Memory B cell (primary cell): Measurements from ENCODE around the gene SUN5.
A peak's percentile ranks its signal among the peaks of the same experiment; 100 is the strongest.
"Not testable (repeated sequence)": the region's sequence is repeated elsewhere in the genome, so short reads cannot be mapped to it uniquely, and the experiment has no call there.

ENCODE experiments used
- ATAC-seq: fragments of 150-1000 bp; cut with Tn5 transposase; 2 replicates; pipeline ENCODE4 v1.10.0; 2021; ENCODE audit warnings: low read depth, mild to moderate bottlenecking, moderate library complexity
- DNase-seq, 2 donors: peaks; one replicate each; pipeline ENCODE4 v3.0.0; 2022; ENCODE audit warnings: low spot score in 2 of 2
- H3K27ac Mint-ChIP-seq: one replicate; pipeline ENCODE4 v1.8.0; 2022; ENCODE audit warnings: mild to moderate bottlenecking, moderate library complexity, mixed read lengths
- H3K27me3 Mint-ChIP-seq: one replicate; pipeline ENCODE4 v1.8.0; 2022; ENCODE audit warnings: mixed read lengths
- H3K36me3 Mint-ChIP-seq: one replicate; pipeline ENCODE4 v1.8.0; 2022; ENCODE audit warnings: mild to moderate bottlenecking, mixed read lengths
- H3K4me1 Mint-ChIP-seq: one replicate; pipeline ENCODE4 v1.8.0; 2022; ENCODE audit warnings: mixed read lengths
- H3K4me3 Mint-ChIP-seq: one replicate; pipeline ENCODE4 v1.8.0; 2022; ENCODE audit warnings: mild to moderate bottlenecking, moderate library complexity, mixed read lengths
- H3K9me3 Mint-ChIP-seq: one replicate; pipeline ENCODE4 v1.8.0; 2022; ENCODE audit warnings: mixed read lengths

SUN5 gene

GRCh38 chr20:32966382-32966781 is 37.9 kb downstream of the SUN5 start:
- Mint-ChIP-seq H3K36me3 (no peaks in the 10 kb centered on the region), H3K27me3 (peaks cover 3% of the 10 kb centered on the region), H3K4me3 (no peak overlapping the region), H3K4me1 (peaks cover 27% of the 10 kb centered on the region), H3K9me3 (no peaks in the 10 kb centered on the region), H3K27ac (peak overlapping the region; percentile 93)
- no peak for DNase-seq
- no peak for ATAC-seq

DNA sequence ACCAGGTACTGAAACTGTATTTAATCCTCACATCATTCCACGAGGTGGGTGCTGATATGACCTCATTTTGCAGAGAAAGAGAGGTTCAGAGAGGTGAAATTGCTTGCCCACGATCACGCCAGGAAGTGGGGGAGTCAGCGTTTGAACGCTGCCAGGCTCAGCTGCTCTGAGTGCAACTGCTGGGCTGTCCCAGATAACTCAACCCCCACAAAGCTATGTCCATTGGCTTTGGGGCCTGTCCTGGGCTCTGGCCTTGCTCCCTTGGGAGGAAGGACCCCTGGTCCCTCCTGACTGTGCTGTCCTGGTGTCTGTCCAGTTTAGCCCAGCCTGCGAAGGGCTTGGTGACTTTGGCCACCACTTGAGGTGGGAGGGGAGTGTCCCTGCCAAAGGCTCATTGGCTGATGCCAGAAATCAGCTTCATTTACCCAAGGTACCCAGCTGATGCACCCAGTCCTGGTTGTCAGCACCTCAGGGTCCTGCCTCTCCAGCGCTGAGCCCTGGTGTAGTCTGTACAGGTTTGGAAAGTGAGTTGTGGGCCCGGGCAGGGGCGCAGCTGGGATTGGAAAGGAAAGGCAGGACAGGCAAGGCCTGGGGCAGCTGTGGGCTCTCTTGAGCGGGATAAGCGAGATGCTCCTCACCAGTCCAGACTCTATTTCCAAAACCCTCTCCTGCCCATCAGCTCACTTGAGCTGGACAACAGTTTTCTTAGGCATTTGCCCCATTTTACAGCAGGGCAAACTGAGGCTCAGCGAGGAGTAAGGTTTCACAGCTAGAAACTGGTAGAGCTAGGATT is 38.5 kb downstream of the SUN5 start:
- Mint-ChIP-seq H3K9me3 (no peaks in the 10 kb centered on the region), H3K27ac (peak overlapping the region; percentile 81), H3K27me3 (peaks cover 3% of the 10 kb centered on the region), H3K4me3 (no peak overlapping the region), H3K4me1 (peaks cover 27% of the 10 kb centered on the region), H3K36me3 (no peaks in the 10 kb centered on the region)
- ATAC-seq = no peak
- DNase-seq = peak in 1 of 2 donors; percentile 10

- Mint-ChIP-seq H3K4me3 (no peak overlapping the region), H3K27ac (peak overlapping the region; percentile 81)
These were observed 39.1 kb downstream of the SUN5 start for GRCh38 chr20:32965115-32965514.

GRCh38 chr20:32964575-32964974 is 39.7 kb downstream of the SUN5 start:
- H3K4me1 Mint-ChIP-seq = peaks cover 23% of the 10 kb centered on the region
- H3K27ac Mint-ChIP-seq = no peak overlapping the region
- no peaks in the 10 kb centered on the region for H3K36me3 Mint-ChIP-seq
- no peak overlapping the region for H3K4me3 Mint-ChIP-seq
- ATAC-seq (no peak), DNase-seq (no peak)
- H3K9me3 Mint-ChIP-seq = no peaks in the 10 kb centered on the region
- peaks cover 3% of the 10 kb centered on the region for H3K27me3 Mint-ChIP-seq

More at GRCh38 chr20:32965115-32965514, 39.1 kb downstream of the SUN5 start:
- DNase-seq = peak in 1 of 2 donors; percentile 7
- H3K27me3 Mint-ChIP-seq = peaks cover 3% of the 10 kb centered on the region
- H3K9me3 Mint-ChIP-seq = no peaks in the 10 kb centered on the region
- no peak for ATAC-seq
- peaks cover 26% of the 10 kb centered on the region for H3K4me1 Mint-ChIP-seq
- no peaks in the 10 kb centered on the region for H3K36me3 Mint-ChIP-seq

- H3K4me3 Mint-ChIP-seq = no peak overlapping the region
- peaks cover 6% of the 10 kb centered on the region for H3K9me3 Mint-ChIP-seq
- peaks cover 6% of the 10 kb centered on the region for H3K36me3 Mint-ChIP-seq
- peaks cover 3% of the 10 kb centered on the region for H3K27me3 Mint-ChIP-seq
- ATAC-seq (no peak), DNase-seq (peak in 1 of 2 donors; percentile 8)
- H3K4me1 Mint-ChIP-seq = peaks cover 16% of the 10 kb centered on the region
- H3K27ac Mint-ChIP-seq = no peak overlapping the region
These were observed 41.1 kb downstream of the SUN5 start for GRCh38 chr20:32963176-32963575.

GRCh38 chr20:32962646-32963045 is 41.6 kb downstream of the SUN5 start:
- DNase-seq, H3K27me3 Mint-ChIP-seq, ATAC-seq, H3K4me3 Mint-ChIP-seq: not testable (repeated sequence)
- peaks cover 10% of the 10 kb centered on the region for H3K36me3 Mint-ChIP-seq
- peak overlapping the region; percentile 24 for H3K27ac Mint-ChIP-seq
- peaks cover 10% of the 10 kb centered on the region for H3K9me3 Mint-ChIP-seq
- peaks cover 16% of the 10 kb centered on the region for H3K4me1 Mint-ChIP-seq

GRCh38 chr20:32962053-32962452 is 42.2 kb downstream of the SUN5 start:
- peaks cover 12% of the 10 kb centered on the region for H3K4me1 Mint-ChIP-seq
- H3K27ac Mint-ChIP-seq = peak overlapping the region; percentile 24
- peaks cover 14% of the 10 kb centered on the region for H3K36me3 Mint-ChIP-seq
- H3K4me3 Mint-ChIP-seq = no peak overlapping the region
- peaks cover 7% of the 10 kb centered on the region for H3K27me3 Mint-ChIP-seq
- no peak for DNase-seq
- peaks cover 14% of the 10 kb centered on the region for H3K9me3 Mint-ChIP-seq
- no peak for ATAC-seq

DNA sequence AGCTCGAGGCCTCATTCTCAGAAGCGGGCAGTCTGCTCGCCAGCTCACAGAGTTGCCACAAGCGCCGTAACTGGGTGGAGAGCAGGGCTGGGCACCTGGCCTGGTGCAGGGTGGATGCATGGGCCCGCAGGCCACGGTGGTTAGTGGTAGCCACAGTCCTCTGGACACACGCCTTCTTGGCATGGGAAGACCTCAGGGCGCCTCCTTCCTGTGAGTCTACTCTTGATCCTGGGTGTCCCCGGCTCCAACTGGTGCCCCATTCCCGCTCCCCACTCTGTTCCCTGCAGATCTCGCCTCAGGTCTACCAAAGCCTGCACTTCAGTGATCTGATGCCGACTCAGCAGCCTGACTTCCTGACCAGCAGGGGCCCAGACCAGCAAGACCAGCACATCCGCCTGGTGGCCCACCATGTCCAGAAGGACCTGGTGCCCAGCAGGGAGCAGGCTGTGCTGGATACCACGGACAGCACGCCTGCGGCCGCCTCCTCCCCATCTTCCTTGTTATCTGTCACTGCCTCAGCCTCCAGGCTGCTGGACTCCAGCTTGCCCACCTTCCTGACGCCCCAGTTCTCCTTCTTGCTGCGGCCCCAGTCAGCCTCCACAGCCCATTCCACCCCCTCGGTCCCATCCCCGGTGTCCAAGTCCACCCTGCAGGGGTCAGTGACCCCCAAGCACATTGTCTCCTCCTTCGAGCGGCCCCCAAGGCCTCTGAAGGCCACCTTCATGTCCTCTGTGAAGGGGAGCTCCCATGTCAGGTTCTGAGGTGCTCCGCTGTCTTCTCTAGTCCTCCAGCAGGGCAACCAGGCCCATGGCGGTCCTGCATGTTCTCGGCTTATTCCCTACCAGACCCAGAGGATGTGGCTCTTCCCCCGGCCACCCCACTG is 43.1 kb downstream of the SUN5 start:
- Mint-ChIP-seq H3K4me1 (peaks cover 4% of the 10 kb centered on the region), H3K9me3 (peaks cover 18% of the 10 kb centered on the region), H3K27ac (no peak overlapping the region), H3K27me3 (peaks cover 7% of the 10 kb centered on the region), H3K36me3 (peaks cover 17% of the 10 kb centered on the region), H3K4me3 (no peak overlapping the region)
- DNase-seq = peak in 1 of 2 donors; percentile 9
- ATAC-seq = no peak

DNA sequence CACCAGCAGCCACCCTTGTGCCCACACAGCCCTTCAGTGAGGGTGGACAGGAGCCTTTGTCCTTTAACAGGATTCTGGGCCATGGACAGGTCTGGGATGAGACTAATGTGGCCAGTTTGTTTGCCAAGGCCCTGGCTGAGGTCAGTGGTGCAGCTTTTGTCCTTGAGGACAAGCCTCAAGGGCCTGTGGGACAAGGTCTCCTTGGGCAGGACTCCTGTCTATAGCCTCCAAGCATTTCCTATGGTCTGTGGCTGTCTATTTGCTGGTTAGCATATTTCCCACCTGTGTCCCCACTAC is 44.1 kb downstream of the SUN5 start:
- Mint-ChIP-seq H3K4me3 (no peak overlapping the region), H3K9me3 (peaks cover 23% of the 10 kb centered on the region), H3K27ac (no peak overlapping the region), H3K27me3 (peaks cover 7% of the 10 kb centered on the region), H3K4me1 (peaks cover 4% of the 10 kb centered on the region), H3K36me3 (peaks cover 17% of the 10 kb centered on the region)
- ATAC-seq = no peak
- DNase-seq = no peak

DNA sequence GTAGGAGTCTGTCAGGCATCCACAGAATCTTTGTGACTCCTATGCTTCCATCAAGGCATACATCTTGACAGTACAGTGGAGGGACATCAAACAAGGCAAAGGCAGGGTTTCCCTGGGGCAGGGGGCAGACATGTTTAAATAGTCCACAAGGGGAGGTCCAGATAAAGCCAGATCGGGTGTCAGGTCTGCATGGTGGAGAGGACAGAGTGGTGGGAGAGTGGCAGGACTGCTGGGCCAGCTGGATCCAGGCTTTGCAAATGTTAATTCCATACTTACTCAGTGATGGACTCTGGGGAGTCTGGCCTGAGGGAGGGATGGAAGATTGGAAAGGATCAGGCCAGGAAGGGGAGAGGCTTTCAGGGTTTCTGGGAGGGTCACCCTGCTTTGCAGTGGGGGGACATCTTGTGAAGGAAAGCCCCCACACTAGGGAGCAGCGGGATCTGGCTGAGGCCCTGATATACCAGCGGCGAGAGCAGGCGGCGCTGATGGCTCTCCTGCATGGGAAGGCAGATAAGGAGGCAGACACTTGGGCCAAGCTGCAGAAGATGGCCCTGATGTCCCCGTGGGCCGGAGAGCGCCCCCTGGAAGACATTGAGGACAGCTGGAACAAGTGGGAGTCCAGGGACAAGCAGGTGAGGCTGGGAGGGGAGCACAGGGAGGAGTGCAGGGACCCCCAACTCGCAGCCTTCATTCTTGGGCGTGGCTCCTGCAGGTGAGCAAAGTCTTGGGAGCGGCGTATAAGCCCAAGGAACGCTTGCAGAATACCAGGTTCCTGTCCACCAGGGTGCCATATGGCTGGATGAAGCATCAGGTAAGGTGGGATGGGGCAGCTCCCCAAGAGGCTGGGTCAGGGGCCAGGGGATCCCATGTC is 44.6 kb downstream of the SUN5 start:
- peaks cover 4% of the 10 kb centered on the region for H3K4me1 Mint-ChIP-seq
- H3K4me3 Mint-ChIP-seq = no peak overlapping the region
- peaks cover 17% of the 10 kb centered on the region for H3K36me3 Mint-ChIP-seq
- H3K27me3 Mint-ChIP-seq = peaks cover 7% of the 10 kb centered on the region
- ATAC-seq (no peak), DNase-seq (no peak)
- H3K27ac Mint-ChIP-seq = no peak overlapping the region
- peaks cover 23% of the 10 kb centered on the region for H3K9me3 Mint-ChIP-seq

DNA sequence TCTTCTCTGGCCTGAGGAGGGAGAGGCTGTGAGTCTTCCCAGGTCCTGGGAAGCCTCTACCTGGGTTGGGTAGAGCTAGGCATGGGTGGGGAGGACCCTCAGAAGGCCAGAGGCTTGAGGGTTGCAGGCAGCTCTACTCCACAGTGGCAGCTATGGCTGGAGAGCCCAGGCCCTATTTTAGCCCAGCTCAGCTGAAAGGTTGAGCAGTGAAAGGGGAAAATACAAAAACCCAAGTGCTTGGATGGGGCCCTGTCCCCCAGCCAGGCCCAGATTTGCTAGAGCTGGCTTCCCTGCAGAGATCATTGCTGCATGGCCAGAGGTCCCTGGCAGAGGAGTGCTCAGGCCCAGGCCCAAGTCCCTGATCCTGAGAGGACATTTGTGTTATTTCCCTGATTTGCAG is 45.7 kb downstream of the SUN5 start:
- DNase-seq (no peak), ATAC-seq (no peak)
- Mint-ChIP-seq H3K36me3 (peaks cover 17% of the 10 kb centered on the region), H3K27me3 (peaks cover 4% of the 10 kb centered on the region), H3K9me3 (peaks cover 25% of the 10 kb centered on the region), H3K4me1 (no peaks in the 10 kb centered on the region), H3K27ac (no peak overlapping the region), H3K4me3 (no peak overlapping the region)

DNA sequence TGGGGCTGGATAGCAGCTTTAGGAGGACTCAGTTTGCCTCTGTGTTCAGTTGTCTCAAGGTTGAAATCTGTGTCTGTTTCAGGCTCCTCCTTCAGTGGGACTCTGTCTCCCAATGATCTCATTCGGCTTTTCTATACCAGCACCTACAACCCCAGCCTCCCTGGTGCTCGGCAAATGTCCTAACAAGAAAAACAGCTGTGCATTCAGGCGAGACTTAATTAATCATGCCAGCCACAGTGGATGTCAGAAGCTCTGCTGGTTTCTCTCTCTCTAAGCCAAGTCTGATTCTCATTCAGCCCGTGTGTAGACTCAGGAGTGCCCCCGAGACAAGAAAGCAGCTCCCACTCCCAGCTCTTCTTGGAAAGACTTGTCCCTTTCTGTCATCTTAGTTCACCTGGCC is 46.8 kb downstream of the SUN5 start:
- Mint-ChIP-seq H3K9me3 (peaks cover 25% of the 10 kb centered on the region), H3K27me3 (peaks cover 4% of the 10 kb centered on the region)

GRCh38 chr20:32950539-32950938 is 53.7 kb downstream of the SUN5 start:
- not testable (repeated sequence) for H3K4me1 Mint-ChIP-seq, H3K27me3 Mint-ChIP-seq, ATAC-seq, H3K9me3 Mint-ChIP-seq, H3K27ac Mint-ChIP-seq, DNase-seq, H3K36me3 Mint-ChIP-seq, H3K4me3 Mint-ChIP-seq

More for the DNA sequence above, 46.8 kb downstream of the SUN5 start:
- H3K36me3 Mint-ChIP-seq = peaks cover 19% of the 10 kb centered on the region
- ATAC-seq (no peak), DNase-seq (no peak)
- H3K27ac Mint-ChIP-seq = no peak overlapping the region
- no peaks in the 10 kb centered on the region for H3K4me1 Mint-ChIP-seq
- H3K4me3 Mint-ChIP-seq = no peak overlapping the region

- no peaks in the 10 kb centered on the region for H3K4me1 Mint-ChIP-seq
- DNase-seq = no peak
- no peaks in the 10 kb centered on the region for H3K27me3 Mint-ChIP-seq
These were observed 57.6 kb downstream of the SUN5 start for GRCh38 chr20:32946629-32947028.

More at GRCh38 chr20:32946629-32947028, 57.6 kb downstream of the SUN5 start:
- H3K9me3 Mint-ChIP-seq = peaks cover 3% of the 10 kb centered on the region
- ATAC-seq = no peak
- no peak overlapping the region for H3K4me3 Mint-ChIP-seq
- H3K27ac Mint-ChIP-seq = no peak overlapping the region
- peaks cover 6% of the 10 kb centered on the region for H3K36me3 Mint-ChIP-seq
